SK-N-SH treated with all-trans-retinoic acid at 6 μM for 48 hours (cell line): ENCODE results near the gene ABCC3.
"Not testable (repeated sequence)": the region's sequence is repeated elsewhere in the genome, so short reads cannot be mapped to it uniquely, and the experiment has no call there.

ENCODE experiments used
- ATAC-seq: fragments of 200-7000 bp; cut with Tn5 transposase; 3 replicates; pipeline ENCODE4 v1.9.1; 2020; ENCODE audit warnings: mild to moderate bottlenecking, moderate library complexity
- BACH2 ChIP-seq: fragments of 250-450 bp; sonication (Bioruptor Pico); IDR thresholded peaks from 2 replicates; pipeline ENCODE4 v1.9.0; 2021; ENCODE audit warnings: mild to moderate bottlenecking, borderline replicate concordance
- CSDC2 ChIP-seq: fragments of 250-450 bp; sonication (Bioruptor Pico); IDR thresholded peaks from 2 replicates; pipeline ENCODE4 v1.5.0; 2020; ENCODE audit warnings: mild to moderate bottlenecking, moderate library complexity
- ESRRG ChIP-seq: fragments of 250-450 bp; sonication (Bioruptor Pico); IDR thresholded peaks from 2 replicates; pipeline ENCODE4 v1.6.1; 2021; ENCODE audit warnings: mild to moderate bottlenecking
- ISL1 ChIP-seq: fragments of 250-450 bp; sonication (Bioruptor Pico); IDR thresholded peaks from 2 replicates; pipeline ENCODE4 v2.1.2; 2022; ENCODE audit warnings: mild to moderate bottlenecking, moderate library complexity
- RARB ChIP-seq: fragments of 250-450 bp; sonication (Bioruptor Pico); IDR thresholded peaks from 2 replicates; pipeline ENCODE4 v1.8.0; 2021; ENCODE audit warnings: mild to moderate bottlenecking, moderate library complexity
- SNAI2 ChIP-seq: fragments of 250-450 bp; sonication (Bioruptor Pico); IDR thresholded peaks from 2 replicates; pipeline ENCODE4 v1.5.0; 2020; ENCODE audit warnings: mild to moderate bottlenecking, moderate library complexity
- TOX ChIP-seq: fragments of 250-450 bp; sonication (Bioruptor Pico); IDR thresholded peaks from 2 replicates; pipeline ENCODE4 v1.8.0; 2021; ENCODE audit warnings: mild to moderate bottlenecking, moderate library complexity, borderline replicate concordance
- ZC3H10 ChIP-seq: fragments of 250-450 bp; sonication (Bioruptor Pico); IDR thresholded peaks from 2 replicates; pipeline ENCODE4 v1.5.1; 2021; ENCODE audit warnings: mild to moderate bottlenecking, moderate library complexity
- ZFP3 ChIP-seq: fragments of 250-450 bp; sonication (Bioruptor Pico); IDR thresholded peaks from 2 replicates; pipeline ENCODE4 v1.5.0; 2020; ENCODE audit warnings: mild to moderate bottlenecking, moderate library complexity
- ZFP30 ChIP-seq: fragments of 450-650 bp; formaldehyde crosslinking; IDR thresholded peaks from 2 replicates; pipeline ENCODE4 v1.5.0; 2022; ENCODE audit warnings: mild to moderate bottlenecking, moderate library complexity
- ZNF565 ChIP-seq: fragments of 450-650 bp; formaldehyde crosslinking; conservative IDR thresholded peaks from 2 replicates; pipeline ENCODE4 v1.5.0; 2020; ENCODE audit warnings: low read depth, mild to moderate bottlenecking, moderate library complexity
- ZNF70 ChIP-seq: fragments of 450-650 bp; formaldehyde crosslinking; IDR thresholded peaks from 2 replicates; pipeline ENCODE4 v1.5.0; 2020; ENCODE audit warnings: mild to moderate bottlenecking, moderate library complexity
- ZNF8 ChIP-seq: fragments of 450-650 bp; formaldehyde crosslinking; IDR thresholded peaks from 2 replicates; pipeline ENCODE4 v1.5.0; 2020; ENCODE audit warnings: mild to moderate bottlenecking, moderate library complexity
- TF ChIP-seq, protein P1 (sequence below): fragments of 250-450 bp; sonication (Bioruptor Pico); IDR thresholded peaks from 2 replicates; pipeline ENCODE4 v1.5.0; 2020; ENCODE audit warnings: mild to moderate bottlenecking, moderate library complexity
- TF ChIP-seq, protein P2 (sequence below): fragments of 250-450 bp; sonication (Bioruptor Pico); IDR thresholded peaks from 2 replicates; pipeline ENCODE4 v1.8.0; 2021; ENCODE audit warnings: low read depth, mild to moderate bottlenecking, moderate library complexity, borderline replicate concordance
- TF ChIP-seq, protein P3 (sequence below): fragments of 250-450 bp; sonication (Bioruptor Pico); IDR thresholded peaks from 2 replicates; pipeline ENCODE4 v1.8.0; 2020; ENCODE audit warnings: mild to moderate bottlenecking, moderate library complexity, borderline replicate concordance

The ABCC3 gene

DNA sequence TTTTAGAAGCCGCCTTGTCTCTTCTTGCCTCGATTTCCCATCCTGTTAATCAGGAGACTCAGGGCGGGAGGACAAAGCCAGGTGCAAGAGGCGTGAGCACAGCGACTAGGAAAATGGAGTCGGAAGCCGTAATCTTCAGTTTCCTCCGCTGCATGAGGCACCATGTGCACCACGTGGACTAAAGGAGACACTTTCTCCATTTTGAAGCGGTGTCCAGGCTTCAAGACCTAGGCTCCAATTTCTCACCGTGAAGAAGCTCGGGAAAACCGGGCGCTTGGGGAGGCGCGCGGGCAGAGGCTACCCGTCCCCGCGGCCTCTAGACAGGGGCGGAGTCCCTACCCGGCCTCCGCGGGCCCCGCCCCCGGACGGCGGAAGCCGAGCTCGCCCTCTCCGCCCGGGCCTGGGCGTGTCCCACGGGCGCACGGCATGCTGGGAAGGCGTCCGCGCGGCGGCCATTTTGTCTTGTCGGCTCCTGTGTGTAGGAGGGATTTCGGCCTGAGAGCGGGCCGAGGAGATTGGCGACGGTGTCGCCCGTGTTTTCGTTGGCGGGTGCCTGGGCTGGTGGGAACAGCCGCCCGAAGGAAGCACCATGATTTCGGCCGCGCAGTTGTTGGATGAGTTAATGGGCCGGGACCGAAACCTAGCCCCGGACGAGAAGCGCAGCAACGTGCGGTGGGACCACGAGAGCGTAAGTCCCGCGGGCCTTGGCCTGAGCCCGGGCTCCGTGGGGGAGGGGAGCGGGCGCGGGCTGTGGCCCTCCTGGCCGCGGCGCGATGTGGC lies 84.7 kb downstream of the ABCC3 start, which contains the start of gene LUC7L3 (continued):
- TF ChIP-seq, protein P1, sequence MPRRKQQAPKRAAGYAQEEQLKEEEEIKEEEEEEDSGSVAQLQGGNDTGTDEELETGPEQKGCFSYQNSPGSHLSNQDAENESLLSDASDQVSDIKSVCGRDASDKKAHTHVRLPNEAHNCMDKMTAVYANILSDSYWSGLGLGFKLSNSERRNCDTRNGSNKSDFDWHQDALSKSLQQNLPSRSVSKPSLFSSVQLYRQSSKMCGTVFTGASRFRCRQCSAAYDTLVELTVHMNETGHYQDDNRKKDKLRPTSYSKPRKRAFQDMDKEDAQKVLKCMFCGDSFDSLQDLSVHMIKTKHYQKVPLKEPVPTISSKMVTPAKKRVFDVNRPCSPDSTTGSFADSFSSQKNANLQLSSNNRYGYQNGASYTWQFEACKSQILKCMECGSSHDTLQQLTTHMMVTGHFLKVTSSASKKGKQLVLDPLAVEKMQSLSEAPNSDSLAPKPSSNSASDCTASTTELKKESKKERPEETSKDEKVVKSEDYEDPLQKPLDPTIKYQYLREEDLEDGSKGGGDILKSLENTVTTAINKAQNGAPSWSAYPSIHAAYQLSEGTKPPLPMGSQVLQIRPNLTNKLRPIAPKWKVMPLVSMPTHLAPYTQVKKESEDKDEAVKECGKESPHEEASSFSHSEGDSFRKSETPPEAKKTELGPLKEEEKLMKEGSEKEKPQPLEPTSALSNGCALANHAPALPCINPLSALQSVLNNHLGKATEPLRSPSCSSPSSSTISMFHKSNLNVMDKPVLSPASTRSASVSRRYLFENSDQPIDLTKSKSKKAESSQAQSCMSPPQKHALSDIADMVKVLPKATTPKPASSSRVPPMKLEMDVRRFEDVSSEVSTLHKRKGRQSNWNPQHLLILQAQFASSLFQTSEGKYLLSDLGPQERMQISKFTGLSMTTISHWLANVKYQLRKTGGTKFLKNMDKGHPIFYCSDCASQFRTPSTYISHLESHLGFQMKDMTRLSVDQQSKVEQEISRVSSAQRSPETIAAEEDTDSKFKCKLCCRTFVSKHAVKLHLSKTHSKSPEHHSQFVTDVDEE (CRISPR knock-in tag), result peak; percentile 59
- no peak for TF ChIP-seq RARB
- no peak for TF ChIP-seq ZFP30 (CRISPR knock-in tag)

DNA sequence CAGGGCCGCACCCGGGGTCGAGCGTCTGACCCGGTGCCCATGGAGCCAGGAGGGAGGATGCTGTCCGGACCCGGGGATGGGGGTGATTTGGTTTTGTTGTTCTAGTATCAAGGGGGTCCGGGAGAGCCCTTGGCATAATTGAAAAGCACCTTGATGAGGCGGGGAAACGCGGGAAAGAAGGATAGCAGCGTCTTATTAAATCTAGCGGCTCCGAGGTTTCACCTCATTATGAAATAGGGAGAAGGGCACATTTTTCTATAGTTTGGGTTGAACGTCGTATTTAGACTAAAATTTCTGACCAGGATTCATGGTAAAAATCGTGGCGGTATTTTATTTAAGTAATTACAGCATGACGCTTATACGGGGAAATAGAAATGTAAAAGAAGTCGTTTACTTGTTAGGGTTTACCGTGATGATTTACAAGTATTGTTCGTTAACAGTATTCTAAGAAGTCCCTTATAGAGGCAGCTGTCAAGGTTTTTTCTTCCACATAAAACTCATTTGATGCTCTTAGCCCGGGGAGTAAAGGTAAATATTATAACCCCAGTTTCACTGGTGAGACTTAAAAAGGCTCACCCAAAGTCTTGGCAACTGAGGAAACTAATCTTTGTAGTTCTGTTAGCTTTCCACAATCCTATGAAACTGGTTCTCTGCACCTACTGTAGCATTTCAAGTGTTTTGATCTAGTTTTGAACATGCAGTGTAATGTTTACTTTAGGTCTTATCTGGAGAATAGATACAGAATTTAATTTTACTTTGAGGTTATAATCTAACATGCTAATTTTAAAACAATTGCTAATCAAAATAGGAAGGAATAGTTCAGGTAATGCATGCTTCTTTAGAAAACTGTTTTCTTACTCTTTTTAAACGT lies 85.5 kb downstream of the ABCC3 start:
- peak; percentile 1; the same call in 1 of the 3 replicates for ATAC-seq
- TF ChIP-seq ZNF70 (CRISPR knock-in tag), result no peak
- TF ChIP-seq, protein P1 (CRISPR knock-in tag), result 0 out of 2 replicates have a peak, but pooled peaks have one; percentile 6
- TF ChIP-seq, all 23 proteins: peak for 1

DNA sequence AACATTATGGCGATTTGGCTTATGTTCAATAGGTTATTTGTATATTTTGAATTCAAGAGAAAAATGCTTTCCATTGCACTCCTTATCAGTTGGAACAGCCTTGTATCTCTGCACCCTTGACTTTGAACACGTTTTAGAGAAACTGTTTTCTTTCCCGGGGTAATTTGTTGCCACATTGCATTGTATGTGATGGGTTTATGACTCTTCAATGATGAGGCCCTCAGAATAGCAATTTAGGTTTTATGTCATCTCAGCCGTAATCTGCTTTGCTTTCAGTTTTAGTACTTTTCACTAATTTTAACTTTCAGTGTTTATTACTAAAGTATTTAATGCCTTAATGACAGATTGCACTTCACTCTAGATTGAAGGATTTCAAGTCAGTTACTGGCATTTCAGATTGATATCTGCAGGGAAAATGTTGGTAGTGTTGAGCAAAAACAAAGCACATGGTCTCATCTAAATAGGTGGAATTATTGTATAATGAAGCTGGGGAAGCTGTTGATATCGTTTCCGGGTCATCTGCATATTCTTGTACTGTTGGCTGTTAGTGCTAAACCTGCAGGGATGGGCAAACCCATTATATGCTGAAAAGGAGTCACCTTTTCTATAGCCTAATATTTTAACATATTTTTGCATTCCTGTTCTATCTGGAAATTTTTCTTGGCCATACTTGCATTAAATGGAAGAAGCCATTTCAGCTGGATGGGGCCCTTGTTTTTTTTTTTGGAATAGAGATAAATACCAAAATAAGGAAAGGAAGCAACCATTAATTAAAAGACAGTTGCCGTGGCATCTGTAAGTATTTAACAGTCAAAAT lies 86.7 kb downstream of the ABCC3 start:
- TF ChIP-seq ZNF565 (CRISPR knock-in tag) (no peak), ZC3H10 (CRISPR knock-in tag) (no peak), TOX (no peak), ISL1 (CRISPR knock-in tag) (no peak), RARB (no peak), BACH2 (CRISPR knock-in tag) (no peak), ZFP3 (CRISPR knock-in tag) (no peak), CSDC2 (CRISPR knock-in tag) (no peak), ESRRG (no peak)
- TF ChIP-seq, protein P2, sequence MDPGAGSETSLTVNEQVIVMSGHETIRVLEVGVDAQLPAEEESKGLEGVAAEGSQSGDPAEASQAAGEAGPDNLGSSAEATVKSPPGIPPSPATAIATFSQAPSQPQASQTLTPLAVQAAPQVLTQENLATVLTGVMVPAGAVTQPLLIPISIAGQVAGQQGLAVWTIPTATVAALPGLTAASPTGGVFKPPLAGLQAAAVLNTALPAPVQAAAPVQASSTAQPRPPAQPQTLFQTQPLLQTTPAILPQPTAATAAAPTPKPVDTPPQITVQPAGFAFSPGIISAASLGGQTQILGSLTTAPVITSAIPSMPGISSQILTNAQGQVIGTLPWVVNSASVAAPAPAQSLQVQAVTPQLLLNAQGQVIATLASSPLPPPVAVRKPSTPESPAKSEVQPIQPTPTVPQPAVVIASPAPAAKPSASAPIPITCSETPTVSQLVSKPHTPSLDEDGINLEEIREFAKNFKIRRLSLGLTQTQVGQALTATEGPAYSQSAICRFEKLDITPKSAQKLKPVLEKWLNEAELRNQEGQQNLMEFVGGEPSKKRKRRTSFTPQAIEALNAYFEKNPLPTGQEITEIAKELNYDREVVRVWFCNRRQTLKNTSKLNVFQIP (CRISPR knock-in tag), result no peak
- ATAC-seq, result no peak

DNA sequence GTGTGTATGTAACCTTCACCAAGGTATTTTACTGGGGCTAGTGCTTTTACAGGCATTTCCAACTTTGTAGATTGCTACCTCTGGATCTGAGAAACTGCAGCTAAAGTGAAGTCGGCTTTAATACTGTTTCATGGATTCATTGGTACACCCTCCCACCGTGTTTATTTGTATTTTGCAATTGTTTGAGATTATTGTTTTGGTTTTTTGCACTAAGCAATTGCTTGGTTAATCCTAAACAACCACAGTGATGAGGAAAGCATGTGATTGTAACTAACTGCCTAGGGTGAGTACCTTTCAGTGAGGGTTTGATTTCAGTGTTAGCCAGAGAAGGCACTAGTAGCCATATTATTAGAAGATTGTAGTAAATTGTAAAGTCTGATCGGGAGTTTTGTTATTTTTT lies 88.1 kb downstream of the ABCC3 start:
- TF ChIP-seq ZNF565 (CRISPR knock-in tag) (no peak), BACH2 (CRISPR knock-in tag) (no peak), TOX (no peak), ZFP3 (CRISPR knock-in tag) (no peak), SNAI2 (CRISPR knock-in tag) (no peak), ZNF8 (CRISPR knock-in tag) (no peak), ISL1 (CRISPR knock-in tag) (no peak)
- TF ChIP-seq, protein P1 (CRISPR knock-in tag), result no peak
- TF ChIP-seq, protein P3, sequence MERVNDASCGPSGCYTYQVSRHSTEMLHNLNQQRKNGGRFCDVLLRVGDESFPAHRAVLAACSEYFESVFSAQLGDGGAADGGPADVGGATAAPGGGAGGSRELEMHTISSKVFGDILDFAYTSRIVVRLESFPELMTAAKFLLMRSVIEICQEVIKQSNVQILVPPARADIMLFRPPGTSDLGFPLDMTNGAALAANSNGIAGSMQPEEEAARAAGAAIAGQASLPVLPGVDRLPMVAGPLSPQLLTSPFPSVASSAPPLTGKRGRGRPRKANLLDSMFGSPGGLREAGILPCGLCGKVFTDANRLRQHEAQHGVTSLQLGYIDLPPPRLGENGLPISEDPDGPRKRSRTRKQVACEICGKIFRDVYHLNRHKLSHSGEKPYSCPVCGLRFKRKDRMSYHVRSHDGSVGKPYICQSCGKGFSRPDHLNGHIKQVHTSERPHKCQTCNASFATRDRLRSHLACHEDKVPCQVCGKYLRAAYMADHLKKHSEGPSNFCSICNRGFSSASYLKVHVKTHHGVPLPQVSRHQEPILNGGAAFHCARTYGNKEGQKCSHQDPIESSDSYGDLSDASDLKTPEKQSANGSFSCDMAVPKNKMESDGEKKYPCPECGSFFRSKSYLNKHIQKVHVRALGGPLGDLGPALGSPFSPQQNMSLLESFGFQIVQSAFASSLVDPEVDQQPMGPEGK (CRISPR knock-in tag), result no peak
- no peak for ATAC-seq

DNA sequence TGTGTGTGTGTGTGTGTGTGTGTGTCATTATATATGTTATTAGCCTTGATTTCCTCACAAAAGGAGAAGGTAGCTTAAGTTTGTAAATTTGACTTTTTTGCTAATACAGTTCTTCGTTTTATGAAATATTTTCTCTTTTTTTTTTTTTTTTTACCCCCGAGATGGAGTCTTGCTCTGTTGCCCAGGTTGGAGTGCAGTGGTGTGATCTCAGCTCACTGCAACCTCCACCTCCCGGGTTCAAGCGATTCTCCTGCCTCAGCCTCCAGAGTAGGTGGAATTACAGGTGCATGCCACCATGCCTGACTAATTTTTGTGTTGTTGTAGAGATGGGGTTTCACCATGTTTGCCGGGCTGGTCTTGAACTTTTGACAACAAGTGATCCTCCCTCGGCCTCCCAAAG lies 89.9 kb downstream of the ABCC3 start:
- ATAC-seq, result not testable (repeated sequence)
